ENCODE results near the gene RIC1. TPM values are rescaled to one million over a fixed set of nuclear protein-coding genes. Genes with fewer than 3 reads are reported as not detected.
"Not testable (repeated sequence)": the region's sequence is repeated elsewhere in the genome, so short reads cannot be mapped to it uniquely, and the experiment has no call there.

The RIC1 gene
- total and polyA plus RNA-seq, 11 donors = 2.4 to 14.4 (median 8.7) TPM

DNA sequence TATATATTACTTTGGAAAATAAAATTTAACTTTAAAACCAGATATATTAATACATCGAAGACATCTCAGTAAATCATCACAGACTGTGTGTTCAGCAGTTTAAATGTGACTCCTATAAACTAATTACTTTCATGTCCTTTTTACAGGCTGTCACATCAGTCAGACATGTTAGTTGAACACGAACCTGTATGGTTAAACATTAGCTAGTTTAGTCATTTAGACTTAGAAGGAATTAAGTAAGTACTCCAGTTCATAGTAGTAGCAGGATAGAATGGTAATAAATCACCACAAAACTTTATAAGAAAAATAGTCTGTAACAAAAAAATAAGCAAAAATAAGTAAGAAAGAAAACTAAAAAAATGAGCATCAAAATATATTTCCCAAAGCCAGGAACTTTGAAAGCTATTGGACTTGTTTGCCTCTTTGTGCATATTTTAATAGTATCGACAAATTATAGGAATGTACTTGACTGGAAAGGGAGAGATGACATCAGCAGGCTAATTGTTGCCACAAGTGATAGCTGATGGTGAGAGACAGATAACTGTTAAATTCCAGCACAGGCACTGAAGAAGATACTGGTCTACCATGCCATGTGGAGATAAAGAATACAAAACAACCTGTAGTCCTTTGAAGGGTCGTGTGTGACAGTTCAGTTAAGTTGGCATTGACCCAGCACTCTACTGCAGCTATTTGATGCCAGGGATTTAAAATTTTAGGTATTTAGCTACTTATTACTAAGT lies 83.9 kb downstream of the RIC1 start:
- H3K9me3 ChIP-seq = peaks cover 0 to 30% (median 15%) of the 10 kb centered on the region in 12 donors
- intact Hi-C loops (cut with DNase I) = no loop called here
- 77 to 87% (median 79%) methylated on average over 4 of the region's 4 CpGs for WGBS, 4 donors
- no peaks in the 10 kb centered on the region for H3K4me1 ChIP-seq
- no peak overlapping the region for H3K27ac ChIP-seq
- no peak for ATAC-seq
- H3K4me3 ChIP-seq = no peak overlapping the region
- no peak for TF ChIP-seq POLR2A (IDR thresholded peaks at IDR 0.05)
- TF ChIP-seq, protein P1, sequence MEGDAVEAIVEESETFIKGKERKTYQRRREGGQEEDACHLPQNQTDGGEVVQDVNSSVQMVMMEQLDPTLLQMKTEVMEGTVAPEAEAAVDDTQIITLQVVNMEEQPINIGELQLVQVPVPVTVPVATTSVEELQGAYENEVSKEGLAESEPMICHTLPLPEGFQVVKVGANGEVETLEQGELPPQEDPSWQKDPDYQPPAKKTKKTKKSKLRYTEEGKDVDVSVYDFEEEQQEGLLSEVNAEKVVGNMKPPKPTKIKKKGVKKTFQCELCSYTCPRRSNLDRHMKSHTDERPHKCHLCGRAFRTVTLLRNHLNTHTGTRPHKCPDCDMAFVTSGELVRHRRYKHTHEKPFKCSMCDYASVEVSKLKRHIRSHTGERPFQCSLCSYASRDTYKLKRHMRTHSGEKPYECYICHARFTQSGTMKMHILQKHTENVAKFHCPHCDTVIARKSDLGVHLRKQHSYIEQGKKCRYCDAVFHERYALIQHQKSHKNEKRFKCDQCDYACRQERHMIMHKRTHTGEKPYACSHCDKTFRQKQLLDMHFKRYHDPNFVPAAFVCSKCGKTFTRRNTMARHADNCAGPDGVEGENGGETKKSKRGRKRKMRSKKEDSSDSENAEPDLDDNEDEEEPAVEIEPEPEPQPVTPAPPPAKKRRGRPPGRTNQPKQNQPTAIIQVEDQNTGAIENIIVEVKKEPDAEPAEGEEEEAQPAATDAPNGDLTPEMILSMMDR (IDR thresholded peaks at IDR 0.05) = no peak
- no peaks in the 10 kb centered on the region for H3K27me3 ChIP-seq
- DNase-seq = no peak
- H3K36me3 ChIP-seq = peaks cover 0 to 41% (median 14%) of the 10 kb centered on the region in 9 donors

DNA sequence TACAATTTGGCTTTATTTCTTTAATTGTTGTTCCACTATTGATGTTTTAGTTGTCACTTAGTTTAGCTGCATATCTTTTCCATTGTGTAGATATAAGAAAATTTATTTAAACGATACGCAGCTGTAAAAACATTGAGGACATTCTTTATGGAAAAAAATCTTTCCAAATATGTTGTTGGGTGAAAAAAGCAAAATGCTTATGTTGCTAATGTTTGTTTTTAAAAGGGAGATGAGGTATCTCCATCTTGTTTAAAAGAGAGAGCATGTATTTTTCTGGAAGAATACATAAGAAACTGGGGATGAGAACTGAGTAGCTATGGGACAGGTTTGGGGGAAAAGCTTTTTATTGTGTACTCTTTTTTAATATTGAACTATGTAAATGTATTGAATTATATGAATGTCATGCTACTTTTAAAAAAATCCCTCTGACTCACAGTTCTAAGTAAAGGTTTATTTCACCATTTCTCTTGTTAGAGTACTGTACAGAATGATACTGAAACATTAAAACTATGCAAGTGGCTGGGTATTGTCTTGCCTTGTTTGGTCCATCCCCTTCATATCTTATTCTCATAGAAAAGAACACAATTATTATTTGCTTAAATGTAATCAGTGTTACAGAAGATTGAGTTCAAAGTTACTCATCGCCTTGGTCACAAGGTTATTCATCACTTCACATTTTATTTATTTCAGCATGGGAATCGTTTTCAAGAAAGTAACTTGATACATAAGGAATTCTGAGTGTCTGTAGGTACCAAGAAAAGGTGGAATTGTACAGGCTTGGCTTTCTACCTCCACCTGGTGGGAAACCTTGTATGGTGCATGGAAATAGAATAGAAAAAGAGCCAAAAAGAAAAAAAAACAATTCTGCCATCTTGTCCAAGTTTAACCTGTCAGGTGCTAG lies 85.8 kb downstream of the RIC1 start:
- intact Hi-C loops (cut with DNase I) = no loop called here
- Histone ChIP-seq H3K4me1 (peaks cover 0 to 6% (median 0%) of the 10 kb centered on the region in 12 donors), H3K27ac (no peak overlapping the region), H3K4me3 (no peak overlapping the region), H3K36me3 (peaks cover 0 to 41% (median 14%) of the 10 kb centered on the region in 9 donors), H3K27me3 (no peaks in the 10 kb centered on the region), H3K9me3 (peaks cover 0 to 12% (median 2%) of the 10 kb centered on the region in 12 donors)
- TF ChIP-seq, protein P1 (IDR thresholded peaks at IDR 0.05) = peak in 1 of 12 donors; percentile 17
- TF ChIP-seq POLR2A (IDR thresholded peaks at IDR 0.05) = no peak
- WGBS, 4 donors = 83 to 88% (median 86%) methylated on average over 4 of the region's 4 CpGs
- ATAC-seq (no peak), DNase-seq (no peak)

DNA sequence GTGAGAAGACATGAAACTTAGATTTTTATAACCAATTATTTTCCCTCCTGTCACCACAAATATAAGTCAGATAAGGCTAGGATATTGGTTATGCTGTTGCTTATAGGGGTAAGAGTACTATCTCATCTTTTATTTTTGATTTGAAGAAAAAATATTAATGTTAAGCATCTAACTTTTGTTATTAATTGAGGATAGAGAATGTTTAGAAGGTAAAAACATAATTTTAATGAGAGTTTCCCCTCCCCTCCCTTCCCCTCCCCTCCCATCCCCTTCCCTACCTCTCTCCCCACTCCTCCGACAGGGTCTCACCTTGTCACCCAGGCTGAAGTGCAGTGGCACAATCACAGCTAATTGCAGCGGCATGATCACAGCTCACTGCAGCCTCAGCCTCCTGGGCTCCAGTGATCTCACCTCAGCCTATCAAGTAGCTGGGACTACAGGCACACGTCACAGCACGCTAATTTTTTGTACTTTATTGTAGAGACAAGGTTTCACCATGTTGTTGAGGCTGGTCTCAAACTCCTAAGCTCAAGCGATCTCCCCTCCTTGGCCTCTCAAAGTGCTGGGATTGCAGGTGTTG lies 86.7 kb downstream of the RIC1 start:
- no peak overlapping the region for H3K4me3 ChIP-seq
- H3K27me3 ChIP-seq = no peaks in the 10 kb centered on the region
- no peak overlapping the region for H3K27ac ChIP-seq
- peaks cover 0 to 45% (median 21%) of the 10 kb centered on the region in 9 donors for H3K36me3 ChIP-seq
- intact Hi-C loops (cut with DNase I) = no loop called here
- no peak for DNase-seq
- peaks cover 0 to 6% (median 0%) of the 10 kb centered on the region in 12 donors for H3K4me1 ChIP-seq
- no peak for TF ChIP-seq POLR2A (IDR thresholded peaks at IDR 0.05)
- TF ChIP-seq, protein P1 (IDR thresholded peaks at IDR 0.05) = no peak
- no peak for ATAC-seq
- WGBS, 4 donors = 97 to 99% (median 98%) methylated on average over 5 of the region's 5 CpGs
- H3K9me3 ChIP-seq = peaks cover 0 to 12% (median 2%) of the 10 kb centered on the region in 12 donors

DNA sequence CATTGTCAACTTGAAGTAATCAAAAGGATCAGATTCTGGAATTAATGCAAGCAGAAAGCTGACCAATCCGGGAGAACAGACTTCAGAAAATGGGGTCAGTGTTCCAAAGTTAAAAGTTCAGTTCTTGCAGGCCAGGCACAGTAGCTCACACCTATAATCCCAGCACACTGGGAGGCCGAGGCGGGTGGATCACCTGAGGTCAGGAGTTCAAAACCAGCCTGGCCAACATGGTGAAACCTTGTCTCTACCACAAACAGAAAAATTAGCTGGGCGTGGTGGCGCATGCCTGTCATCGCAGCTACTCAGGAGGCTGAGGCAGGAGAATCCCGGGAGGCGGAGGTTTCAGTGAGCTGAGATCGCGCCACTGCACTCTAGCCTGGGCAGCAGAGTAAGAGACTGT lies 88.5 kb downstream of the RIC1 start:
- ATAC-seq; H3K27me3 ChIP-seq; H3K4me1 ChIP-seq; H3K4me3 ChIP-seq; H3K27ac ChIP-seq; intact Hi-C loops (cut with DNase I); DNase-seq: not testable (repeated sequence)
- WGBS, 4 donors = 83 to 98% (median 92%) methylated on average over 10 of the region's 10 CpGs
- Histone ChIP-seq H3K9me3 (peaks cover 0 to 12% (median 2%) of the 10 kb centered on the region in 12 donors), H3K36me3 (peaks cover 0 to 54% (median 36%) of the 10 kb centered on the region in 9 donors)

All from heart left ventricle (tissue), 16 donors.